Skin epidermis (tissue), 12 donors: ENCODE measurements around the gene TRPM3.
"Not testable (repeated sequence)": the region's sequence is repeated elsewhere in the genome, so short reads cannot be mapped to it uniquely, and the experiment has no call there.

Experiments used
- H3K27ac ChIP-seq, 21 experiments: fragments of 200-600 bp; sonication (generic) in 11 of 21; one replicate each; pipeline ENCODE4 v1.5.0; 2020; ENCODE audit warnings: mild to moderate bottlenecking in 3 of 21, inconsistent platforms in 2 of 21, moderate library complexity in 2 of 21
- H3K4me3 ChIP-seq, 7 experiments: fragments of 200-600 bp; sonication (generic) in 2 of 7; one replicate each; pipeline ENCODE4 v1.5.0; 2020; ENCODE audit warnings: inconsistent platforms in 2 of 7, mild to moderate bottlenecking in 2 of 7, moderate library complexity in 1 of 7

TRPM3 gene

DNA sequence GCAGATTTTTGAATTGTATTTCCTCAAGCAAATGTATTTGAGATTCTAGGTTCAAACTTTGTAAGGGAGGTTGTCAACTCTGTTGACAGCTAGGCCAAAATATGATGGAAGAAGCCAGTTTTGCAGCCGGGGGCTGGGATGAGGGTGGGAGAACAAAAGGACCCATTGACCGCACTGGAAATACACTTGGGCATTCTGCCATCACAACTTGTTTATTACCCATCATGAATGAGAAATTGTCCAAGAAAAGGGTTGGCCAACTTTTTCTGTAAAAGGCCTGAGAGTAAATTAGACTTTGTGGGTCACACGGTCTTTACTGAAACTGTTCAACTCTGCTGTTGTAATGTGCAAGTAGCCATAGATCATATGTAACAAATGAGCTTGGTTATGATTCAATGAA is 485.6 kb downstream of the TRPM3 start:
- H3K27ac ChIP-seq: no peak overlapping the region
- H3K4me3 ChIP-seq: no peak overlapping the region

DNA sequence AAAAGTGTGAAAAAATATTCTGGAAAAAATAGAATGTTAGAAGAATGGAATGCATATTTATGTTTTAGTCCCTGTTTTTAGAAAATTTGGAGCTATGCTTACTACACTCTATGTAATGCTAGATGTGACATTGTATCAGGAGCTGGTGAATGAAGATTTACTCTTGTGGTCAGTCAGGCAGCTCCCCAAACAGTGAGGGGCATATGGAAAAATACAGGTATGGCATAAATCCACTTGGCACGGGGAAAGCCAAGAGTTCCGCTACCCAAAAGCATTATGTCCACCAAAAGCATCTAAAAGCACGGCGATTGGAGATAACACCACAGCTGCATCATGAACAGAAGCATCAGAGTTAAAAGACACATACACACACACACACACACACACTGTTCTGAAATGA is 486.7 kb downstream of the TRPM3 start:
- Histone ChIP-seq H3K27ac (no peak overlapping the region), H3K4me3 (no peak overlapping the region)

DNA sequence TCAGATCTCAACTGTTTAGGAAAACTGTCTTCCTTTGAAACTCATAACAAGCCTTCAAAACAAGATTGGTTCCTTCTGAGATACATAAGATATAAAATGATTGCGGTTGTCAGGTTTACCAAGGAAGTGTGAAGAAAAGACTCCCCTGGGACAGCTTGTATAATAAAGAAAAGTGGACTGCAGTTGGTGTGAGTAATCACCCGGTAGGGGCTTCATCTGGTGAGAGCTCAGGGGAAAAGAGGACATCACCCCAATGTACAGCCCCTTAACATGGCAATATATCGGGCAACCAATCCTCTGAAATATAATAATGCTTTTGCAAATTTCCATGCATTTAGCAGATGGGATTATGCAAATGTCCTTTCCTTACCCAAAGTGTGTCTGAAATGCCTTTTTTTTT is 490.4 kb downstream of the TRPM3 start:
- no peak overlapping the region for H3K27ac ChIP-seq

DNA sequence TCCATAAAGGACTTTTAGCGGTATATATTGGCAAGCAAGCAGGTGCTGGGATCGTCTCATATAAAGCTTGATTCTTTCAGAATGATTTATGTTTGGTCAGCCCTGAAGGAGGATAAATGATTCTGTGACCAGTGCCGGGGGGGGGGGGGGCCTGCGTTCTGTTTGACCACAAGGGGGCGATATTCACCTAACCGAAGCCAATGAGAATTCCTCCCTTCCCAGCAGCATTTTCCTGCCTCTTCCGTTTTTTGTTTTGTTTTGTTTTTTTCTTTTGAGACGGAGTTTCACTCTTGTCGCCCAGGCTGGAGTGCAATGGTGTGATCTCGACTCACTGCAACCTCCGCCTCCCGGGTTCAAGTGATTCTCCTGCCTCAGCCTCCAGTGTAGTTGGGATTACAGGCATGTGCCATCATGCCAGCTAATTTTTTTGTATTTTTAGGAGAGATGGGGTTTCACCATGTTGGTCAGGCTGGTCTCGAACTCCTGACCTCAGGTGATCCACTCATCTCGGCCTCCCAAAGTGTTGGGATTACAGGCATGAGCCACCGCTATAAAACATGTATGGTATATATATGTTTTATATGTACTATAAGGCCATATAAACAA is 492.2 kb downstream of the TRPM3 start:
- H3K27ac ChIP-seq, H3K4me3 ChIP-seq: not testable (repeated sequence)

More for the DNA sequence above, 490.4 kb downstream of the TRPM3 start:
- H3K4me3 ChIP-seq: no peak overlapping the region

DNA sequence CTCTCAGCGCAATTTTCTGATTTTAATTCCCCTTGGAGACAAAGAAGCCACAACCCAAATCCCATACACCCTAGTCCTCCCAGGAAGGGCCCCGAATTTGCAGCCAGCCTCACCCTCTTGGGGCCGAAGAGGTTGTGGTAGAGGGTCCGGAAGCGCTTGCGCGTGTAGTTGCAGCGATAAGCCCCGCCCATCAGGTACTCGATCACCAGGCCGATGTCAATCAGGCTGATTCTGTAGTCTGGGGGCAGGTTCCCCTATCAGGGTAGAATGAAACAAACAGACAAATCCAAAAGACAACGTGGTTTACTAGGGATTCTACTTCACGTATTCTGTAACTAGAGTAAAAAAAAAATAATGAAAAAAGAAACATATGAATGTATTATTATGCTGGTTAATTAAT is 496.3 kb downstream of the TRPM3 start:
- H3K27ac ChIP-seq: no peak overlapping the region
- H3K4me3 ChIP-seq: no peak overlapping the region

DNA sequence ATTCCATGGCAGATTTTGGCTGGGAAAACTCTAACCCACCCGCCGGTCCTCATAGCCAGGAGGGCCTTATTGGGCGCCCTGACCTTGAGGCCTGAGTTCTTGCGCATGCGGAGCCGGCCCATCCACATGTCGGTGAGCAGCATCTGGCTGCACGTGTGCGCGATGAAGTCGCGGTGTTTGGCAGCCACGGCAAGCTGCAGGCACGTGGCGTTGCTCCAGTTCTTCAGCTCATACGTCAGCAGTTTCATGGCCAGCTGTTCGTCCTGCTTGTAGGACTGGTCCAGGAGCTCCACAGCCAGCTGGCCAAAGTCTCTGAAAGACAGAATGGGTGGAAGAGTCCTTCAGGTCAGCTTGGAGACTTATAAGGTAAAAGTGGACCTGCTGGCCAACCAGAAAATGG is 502.6 kb downstream of the TRPM3 start:
- Histone ChIP-seq H3K4me3 (no peak overlapping the region), H3K27ac (no peak overlapping the region)

DNA sequence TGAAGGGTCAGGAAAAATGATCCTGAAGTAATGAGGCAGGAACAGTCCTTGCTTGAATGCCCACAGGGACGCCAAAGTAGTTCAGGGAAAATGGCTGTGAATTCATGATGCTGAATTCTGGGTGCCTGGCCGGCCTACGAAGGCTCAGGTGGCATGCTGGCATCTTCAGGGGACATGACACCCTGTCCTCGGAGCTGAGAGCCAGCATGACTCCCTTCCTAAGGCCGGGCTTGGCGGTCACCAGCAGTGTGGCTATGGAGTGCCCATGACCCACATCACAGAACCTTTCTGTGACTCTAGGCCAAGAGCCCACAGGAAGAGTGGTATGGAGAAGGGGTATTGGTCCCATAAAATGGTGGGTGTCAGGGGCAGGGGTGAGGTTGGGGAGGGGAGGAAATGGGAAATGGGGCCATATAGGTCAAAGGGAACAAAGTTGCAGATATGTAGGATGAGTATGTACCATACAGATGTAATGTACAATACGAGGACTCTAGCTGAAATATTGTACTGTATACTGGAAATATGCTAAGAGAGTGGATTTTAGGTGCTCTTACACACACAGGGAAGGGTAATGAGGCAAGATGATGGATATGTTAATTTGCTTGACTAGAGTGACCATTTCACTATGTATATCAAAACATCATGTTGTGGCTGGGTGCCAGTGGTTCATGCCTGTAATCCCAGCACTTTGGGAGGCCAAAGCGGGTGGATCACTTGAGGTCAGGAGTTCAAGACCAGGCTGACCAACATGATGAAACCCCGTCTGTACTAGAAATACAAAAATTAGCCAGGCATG is 504.2 kb downstream of the TRPM3 start:
- H3K4me3 ChIP-seq: no peak overlapping the region
- no peak overlapping the region for H3K27ac ChIP-seq

DNA sequence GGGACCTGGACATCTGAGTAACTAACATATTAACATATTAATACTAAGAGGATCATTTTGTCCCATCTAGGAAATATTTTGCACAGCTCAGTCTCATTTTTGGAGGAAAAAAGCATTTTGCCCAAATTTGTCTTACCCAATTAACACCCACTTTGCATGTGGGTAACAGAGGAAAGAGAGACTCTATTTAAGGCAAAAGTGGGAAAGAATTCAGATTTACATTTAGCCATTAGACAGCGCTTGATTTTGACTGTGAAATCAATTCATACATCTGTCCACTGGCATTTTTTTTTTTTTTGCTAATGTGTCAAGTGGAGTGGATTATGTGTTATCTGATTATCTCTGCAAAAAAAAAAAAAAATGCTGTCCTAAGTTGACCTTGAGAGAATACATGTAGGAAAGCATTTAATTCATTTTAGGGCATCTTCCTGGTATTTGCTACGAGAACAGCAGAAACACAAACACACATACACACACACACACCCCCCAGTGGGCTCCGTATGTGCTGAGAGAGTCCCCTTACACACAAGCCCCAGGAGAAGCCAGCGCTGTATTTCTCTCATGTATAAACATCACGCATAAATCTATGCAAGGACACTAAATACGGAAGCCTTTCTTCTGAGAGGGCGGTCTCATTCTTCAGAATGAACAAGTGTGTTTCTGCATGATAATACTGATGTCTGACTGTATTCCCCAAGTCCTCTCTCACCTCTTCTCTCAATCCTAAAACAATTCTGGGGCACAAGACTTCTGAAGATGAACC is 505.0 kb downstream of the TRPM3 start:
- H3K27ac ChIP-seq: no peak overlapping the region

DNA sequence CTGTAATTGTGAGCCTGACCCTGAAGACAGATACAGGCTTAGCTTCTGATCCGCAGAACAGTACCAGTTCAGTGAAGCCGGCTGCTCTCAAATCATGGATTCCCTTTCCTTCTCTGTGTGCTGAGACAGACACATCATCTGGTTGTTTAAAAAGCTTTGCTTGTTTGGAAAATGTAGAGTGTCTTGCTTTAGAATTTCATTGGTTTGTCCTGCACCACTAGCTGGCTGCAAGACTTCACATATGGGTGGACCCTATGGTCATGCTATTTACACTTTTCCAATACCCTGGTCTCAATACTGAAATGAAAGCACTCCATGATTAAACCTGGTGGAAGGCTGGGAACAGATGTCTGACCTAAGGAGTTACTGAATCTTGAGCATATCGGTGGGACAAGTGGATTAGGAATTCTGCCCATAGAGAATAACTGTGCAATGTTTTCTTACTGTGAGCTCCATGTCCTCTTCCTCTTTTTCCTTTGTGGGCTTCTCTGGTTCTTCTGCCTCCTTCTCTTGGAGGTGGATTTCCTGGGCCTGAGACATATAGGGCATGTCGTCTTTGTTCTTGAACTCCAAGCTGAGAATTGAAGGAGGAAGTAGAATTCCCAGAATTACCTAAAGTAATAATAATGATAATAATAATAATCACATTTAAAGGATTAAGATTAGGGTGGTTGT is 505.8 kb downstream of the TRPM3 start:
- H3K27ac ChIP-seq: no peak overlapping the region
- no peak overlapping the region for H3K4me3 ChIP-seq

More for the DNA sequence above, 505.0 kb downstream of the TRPM3 start:
- no peak overlapping the region for H3K4me3 ChIP-seq

DNA sequence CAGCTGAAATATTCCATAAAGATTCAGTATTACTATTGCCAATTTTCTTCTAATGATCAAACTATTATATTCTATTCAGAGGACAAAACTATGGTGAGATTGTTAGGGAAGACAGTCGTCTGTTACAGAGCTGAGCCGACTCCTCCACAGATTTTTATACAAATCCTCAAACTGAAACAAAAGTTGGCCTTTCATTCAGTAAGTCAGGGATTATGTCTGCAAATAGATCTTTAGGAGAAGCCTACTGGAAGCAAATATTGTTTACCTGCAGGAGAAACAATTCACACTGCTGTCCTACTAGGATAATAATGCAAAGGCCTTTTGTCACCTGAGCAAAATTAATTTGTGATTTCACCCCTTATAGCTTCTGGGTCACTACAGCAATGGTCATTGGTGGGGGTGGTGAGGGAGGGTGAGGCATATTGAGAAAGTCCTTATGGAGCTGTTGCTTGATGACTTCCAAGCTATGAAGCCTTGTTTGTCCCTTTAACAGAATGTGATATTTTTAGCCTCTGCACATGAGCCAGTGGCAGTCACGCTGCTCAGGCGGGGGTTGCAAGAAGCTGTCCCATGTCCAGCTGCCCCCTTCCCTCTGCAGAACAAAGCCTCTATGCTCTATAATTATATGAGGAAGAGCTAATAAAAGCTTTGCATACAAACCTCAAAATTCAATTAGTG is 506.5 kb downstream of the TRPM3 start:
- Histone ChIP-seq H3K4me3 (no peak overlapping the region), H3K27ac (no peak overlapping the region)

DNA sequence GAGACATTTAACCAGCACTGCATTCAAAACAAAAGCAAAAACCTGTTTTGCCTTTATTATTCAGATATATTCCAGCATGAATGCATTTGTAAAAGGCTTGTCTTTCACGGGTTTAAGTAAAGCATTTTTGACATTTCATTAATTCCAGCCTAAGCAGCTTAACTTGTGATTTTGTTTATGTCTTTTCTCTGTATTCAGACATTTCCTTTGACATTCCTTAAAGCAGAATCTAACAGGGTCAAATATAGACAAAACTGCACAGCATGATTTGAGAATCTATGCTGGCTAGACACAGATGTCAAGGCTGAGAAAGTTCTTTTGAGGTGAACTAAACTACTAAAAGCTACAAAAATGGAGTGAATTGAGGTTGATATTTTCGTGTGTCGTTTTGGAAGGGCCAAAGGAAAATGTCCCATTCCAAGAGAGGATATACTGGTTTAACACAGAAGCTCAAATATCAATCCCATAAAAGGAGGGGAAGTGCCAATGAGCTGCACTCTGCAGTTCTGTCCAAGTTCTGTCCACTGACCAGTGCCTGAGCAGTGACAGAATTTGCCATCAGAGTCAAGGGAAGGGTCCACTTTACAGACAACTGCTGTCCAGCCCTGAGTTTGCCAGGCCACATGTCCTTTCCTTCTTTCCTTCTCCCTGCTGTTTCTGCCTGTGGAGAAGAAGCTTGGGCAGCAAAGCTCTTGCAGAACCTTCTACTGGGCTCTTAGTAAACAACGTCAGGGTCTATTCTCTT is 508.2 kb downstream of the TRPM3 start:
- H3K4me3 ChIP-seq: no peak overlapping the region
- no peak overlapping the region for H3K27ac ChIP-seq

DNA sequence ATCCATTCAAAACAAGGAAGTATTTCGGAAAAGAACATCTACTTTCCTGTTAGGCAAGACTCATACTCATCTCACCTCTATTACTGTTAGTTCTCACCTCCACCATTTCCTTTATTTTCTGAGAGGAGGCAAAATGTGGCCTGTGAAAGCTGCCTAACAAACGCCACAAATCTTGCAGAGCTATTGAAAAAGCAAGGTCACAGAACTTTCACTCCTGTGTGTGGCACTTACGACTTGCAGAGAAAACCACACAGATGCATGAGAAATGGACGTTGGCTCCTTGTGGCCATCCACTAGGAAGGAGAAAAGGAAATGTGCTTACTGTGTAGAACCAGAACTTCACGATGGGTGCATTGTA is 511.2 kb downstream of the TRPM3 start:
- H3K27ac ChIP-seq: no peak overlapping the region

DNA sequence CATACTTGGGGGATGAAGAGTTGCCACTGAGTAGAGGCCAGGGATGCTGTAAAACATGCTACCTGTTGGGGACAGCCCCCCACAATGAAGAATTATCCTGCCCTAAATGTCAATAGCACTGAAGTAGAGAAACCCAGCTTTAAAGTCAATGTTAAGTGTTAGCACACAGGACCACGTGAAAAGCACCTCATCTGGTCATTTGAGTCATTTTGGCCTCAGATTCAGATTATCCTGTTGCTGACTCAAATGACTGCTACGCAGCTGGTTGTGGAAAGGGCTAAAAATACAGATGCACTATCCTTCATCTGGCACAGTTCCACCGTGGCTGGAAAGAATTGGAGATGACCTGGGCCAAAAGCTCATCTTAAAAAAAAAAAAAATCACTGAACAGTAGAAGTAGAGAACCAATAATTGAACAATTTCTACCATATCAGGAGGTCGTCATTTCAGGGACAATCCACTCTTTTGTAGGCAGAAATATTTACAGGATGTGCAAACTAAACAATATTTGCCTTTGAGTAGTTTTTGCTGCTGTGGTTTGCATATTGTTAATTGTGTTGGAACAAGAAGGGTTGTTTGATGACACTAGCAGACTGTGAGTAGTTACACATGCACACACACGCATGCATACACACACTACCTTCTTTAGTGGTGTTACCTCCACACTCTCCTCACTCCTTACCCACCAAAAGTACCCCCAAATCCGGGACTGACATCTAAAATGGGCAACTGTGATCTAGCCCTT is 511.7 kb downstream of the TRPM3 start:
- peak overlapping the region in 1 of 21 experiments; percentile 30 for H3K27ac ChIP-seq

More for the DNA sequence above, 511.2 kb downstream of the TRPM3 start:
- no peak overlapping the region for H3K4me3 ChIP-seq

DNA sequence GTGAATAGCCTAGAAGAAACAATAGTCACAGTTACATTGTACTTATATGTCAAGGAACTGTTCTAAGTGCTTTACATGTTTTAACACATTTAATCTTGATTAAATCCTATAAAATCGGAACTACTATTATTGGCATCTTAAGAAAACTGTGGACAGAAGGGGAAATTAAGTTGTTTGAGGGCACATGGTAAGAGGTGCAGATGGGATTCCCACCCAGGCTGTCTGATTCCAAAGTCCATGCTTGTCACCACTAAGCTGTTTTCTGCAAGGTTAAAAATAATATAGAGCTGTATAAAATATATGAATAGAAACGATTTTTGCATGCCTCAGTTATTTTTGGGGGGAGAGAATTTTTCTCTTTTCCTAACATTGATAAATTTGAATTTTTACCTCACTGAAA is 512.4 kb downstream of the TRPM3 start:
- Histone ChIP-seq H3K4me3 (no peak overlapping the region), H3K27ac (no peak overlapping the region)

More for the DNA sequence above, 511.7 kb downstream of the TRPM3 start:
- H3K4me3 ChIP-seq: no peak overlapping the region

DNA sequence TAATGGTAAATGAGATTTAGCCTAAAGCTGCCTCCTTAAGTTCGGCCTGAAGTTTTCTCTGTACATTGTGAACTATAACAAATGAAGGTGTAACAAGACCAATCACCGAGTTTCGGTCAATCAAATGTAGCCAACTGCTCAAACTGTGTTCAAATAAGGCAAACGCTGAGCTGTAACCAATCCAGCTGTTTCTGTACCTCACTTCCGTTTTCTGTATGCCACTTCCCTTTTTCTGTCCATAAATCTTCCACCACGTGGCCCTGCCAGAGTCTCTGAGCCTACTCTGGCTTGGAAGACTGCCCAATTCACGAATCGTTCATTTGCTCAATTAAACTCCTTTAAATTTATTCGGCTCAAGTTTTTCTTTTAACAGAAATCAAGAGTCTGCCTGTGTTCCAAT is 513.5 kb downstream of the TRPM3 start:
- no peak overlapping the region for H3K4me3 ChIP-seq
- H3K27ac ChIP-seq: no peak overlapping the region

DNA sequence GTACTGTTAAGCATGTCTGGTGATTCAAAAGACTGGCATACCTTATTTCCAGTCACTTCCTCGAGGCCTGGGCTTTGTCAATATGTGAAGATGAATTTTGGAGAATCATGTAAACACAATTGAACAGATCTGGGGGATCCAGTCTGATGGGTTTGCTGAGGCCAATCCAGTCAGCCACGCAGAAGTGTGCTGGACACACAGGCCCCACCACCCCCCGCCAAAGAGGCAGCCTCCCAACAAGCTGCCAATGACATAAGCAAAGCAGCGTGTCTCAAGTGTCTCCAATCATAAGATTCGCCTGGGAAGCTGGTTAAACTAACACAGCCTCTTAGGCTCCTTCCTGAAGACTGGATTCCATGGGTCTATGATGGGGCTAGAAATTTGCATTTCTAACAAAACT is 514.1 kb downstream of the TRPM3 start:
- no peak overlapping the region for H3K27ac ChIP-seq

DNA sequence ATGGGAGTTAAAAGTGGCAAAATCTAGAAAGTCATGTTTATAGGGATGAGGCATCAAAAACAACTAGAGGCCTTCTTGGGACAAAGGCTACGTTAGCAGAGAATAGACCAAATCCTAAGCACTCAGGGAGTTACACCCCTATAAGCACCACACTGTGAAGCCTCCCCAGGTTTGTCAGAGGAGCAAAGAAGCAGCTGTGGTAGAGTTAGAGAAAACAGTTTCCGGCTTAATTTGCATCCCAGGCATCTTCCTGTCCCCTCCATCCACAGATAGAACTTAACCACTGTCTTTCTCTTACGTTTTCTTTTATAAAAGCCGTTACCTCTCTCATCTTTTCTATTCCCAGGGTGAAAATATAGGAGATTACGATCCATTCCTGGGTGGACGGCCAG is 518.4 kb downstream of the TRPM3 start:
- H3K27ac ChIP-seq: no peak overlapping the region
- H3K4me3 ChIP-seq: no peak overlapping the region

More for the DNA sequence above, 514.1 kb downstream of the TRPM3 start:
- no peak overlapping the region for H3K4me3 ChIP-seq

DNA sequence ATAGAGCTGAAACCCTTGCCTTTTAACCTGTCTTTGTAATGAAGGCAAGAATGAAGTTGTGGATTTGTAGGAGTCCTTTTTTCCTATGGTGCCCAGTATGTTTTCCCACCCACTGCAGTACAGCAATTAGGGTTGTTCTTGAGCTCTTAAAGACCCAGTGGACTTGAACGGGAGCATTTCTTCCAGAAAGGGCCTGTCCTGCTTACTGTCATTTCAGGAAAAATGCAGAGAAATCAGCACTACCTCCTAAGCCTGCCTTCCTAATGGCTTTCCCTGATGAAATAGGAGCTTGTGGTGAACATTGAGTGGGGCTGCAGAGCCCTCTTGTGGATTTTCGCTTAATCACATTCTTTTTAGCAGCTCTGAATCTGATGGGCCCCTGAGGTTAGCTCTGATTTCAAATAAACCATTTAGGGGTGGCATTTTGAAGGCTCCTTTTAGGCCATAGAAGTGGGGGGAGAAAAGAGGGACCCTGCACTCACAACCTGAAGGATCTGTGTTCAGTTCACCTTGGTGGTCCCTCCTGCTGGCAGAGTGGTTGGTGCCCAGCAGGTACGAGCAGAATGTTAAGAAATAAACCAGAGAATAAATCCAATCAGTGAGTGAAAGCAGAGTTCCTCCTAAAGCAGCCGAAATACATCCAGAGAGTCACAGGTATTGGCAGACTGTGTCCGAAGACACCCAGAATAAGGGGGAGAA is 519.0 kb downstream of the TRPM3 start:
- no peak overlapping the region for H3K4me3 ChIP-seq
- peak overlapping the region in 17 of 21 experiments; percentile 1 to 83 (median 74) for H3K27ac ChIP-seq
